ENCODE measurements around the gene KRT84.

GRCh38 chr12:52364901-52365489 is 20.5 kb downstream of the KRT84 start:
- TF ChIP-seq CTCF (IDR thresholded peaks at IDR 0.05; ENCODE audit: poor library complexity, severe bottlenecking): no peak
- TF ChIP-seq TAF1 (IDR thresholded peaks at IDR 0.05; ENCODE audit: low read depth): no peak
- TF ChIP-seq EZH2 (IDR thresholded peaks at IDR 0.05; ENCODE audit: borderline replicate concordance, insufficient read depth, low read length, poor library complexity, severe bottlenecking): no peak
- no peak for TF ChIP-seq EP300 (conservative IDR thresholded peaks at IDR 0.05; ENCODE audit: poor library complexity, severe bottlenecking)
- TF ChIP-seq POLR2AphosphoS5 (IDR thresholded peaks at IDR 0.05): no peak
- no peak for TF ChIP-seq RAD21 (conservative IDR thresholded peaks at IDR 0.05)
- TF ChIP-seq SMC3 (conservative IDR thresholded peaks at IDR 0.05; ENCODE audit: poor library complexity): no peak
- TF ChIP-seq MXI1 (conservative IDR thresholded peaks at IDR 0.05; ENCODE audit: poor library complexity, severe bottlenecking): no peak
- TF ChIP-seq REST (IDR thresholded peaks at IDR 0.05; ENCODE audit: borderline replicate concordance): no peak
